ENCODE measurements around the gene OLFM1. TPM values are rescaled to one million over a fixed set of nuclear protein-coding genes. Genes with fewer than 3 reads are reported as not detected.

The OLFM1 gene
- total RNA-seq, 1 donor from 2014 or later, result not detected

DNA sequence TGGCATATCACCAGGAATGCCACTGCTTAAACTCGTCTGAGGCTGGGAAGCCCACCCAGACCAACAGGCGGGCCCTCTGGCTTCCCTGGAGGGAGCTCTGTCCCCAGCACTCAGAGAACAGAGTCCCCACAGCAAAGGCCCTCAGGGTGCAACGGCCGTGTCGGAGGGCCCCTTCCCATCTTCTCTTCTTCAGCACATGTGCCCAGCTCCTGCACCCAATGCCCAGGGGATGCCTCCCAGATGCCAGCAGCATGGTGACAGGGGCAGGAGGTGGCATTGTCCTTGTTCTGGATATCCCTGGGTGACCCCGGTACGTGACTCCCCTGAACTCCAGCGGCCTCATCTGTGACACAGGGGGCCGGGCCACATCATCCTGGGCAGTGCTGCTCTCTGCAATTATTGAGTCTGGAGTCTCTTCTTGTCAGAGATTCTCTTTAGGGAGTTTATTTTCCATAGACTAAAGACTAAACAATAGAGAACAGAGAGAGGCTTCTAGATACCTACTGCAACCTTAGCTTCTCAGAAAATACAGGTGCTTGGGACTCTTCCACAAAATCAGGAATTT lies 13.6 kb upstream of the OLFM1 start:
- TF ChIP-seq, protein P1, sequence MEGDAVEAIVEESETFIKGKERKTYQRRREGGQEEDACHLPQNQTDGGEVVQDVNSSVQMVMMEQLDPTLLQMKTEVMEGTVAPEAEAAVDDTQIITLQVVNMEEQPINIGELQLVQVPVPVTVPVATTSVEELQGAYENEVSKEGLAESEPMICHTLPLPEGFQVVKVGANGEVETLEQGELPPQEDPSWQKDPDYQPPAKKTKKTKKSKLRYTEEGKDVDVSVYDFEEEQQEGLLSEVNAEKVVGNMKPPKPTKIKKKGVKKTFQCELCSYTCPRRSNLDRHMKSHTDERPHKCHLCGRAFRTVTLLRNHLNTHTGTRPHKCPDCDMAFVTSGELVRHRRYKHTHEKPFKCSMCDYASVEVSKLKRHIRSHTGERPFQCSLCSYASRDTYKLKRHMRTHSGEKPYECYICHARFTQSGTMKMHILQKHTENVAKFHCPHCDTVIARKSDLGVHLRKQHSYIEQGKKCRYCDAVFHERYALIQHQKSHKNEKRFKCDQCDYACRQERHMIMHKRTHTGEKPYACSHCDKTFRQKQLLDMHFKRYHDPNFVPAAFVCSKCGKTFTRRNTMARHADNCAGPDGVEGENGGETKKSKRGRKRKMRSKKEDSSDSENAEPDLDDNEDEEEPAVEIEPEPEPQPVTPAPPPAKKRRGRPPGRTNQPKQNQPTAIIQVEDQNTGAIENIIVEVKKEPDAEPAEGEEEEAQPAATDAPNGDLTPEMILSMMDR (conservative IDR thresholded peaks at IDR 0.05; ENCODE audit: low read depth, low read length), result no peak
- no peak overlapping the region for H3K4me3 ChIP-seq (ENCODE audit: low read depth, low read length)
- DNase-seq (ENCODE audit: low read depth), result no peak

DNA sequence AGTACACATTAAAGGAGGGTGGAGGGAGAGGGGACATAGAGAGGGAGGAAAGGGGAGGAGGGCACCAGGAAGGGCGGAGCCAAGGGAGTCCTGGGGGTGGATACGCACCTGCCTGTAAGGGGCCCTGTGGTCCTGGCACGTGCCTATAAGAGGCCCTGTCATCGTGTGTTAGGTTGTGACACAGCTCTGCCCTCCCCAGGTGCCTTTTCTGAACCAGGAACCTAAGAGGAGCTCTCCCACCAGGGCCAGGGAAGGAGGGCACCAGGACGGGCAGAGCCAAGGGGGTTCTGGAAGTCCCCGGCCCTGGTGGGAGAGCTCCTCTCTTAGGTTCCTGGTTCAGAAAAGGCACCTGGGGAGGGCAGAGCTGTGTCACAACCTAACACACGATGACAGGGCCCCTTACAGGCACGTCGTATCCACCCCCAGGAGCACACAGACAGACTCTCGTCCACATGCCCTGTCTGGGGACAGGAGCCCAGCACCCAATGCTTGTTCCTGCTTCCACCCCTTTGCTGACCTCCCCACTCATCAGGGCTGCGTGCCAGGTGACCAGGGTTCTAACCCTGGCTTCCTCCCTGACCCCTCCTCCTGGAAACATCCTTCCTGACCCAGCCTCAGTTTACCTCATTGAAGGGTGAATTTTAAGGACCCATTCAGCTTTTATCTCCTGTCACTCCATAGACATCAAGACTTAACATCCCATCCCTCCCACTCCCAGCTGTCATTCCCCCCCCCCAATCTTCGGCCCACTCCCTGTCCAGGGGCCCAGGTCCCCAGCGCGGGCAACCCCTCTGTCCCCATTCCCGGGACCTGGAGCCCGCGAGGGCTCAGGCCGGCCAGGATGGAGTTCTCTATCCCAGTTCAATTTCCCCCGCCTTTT lies 12.9 kb upstream of the OLFM1 start:
- DNase-seq (ENCODE audit: low read depth), result no peak
- H3K4me3 ChIP-seq (ENCODE audit: low read depth, low read length), result no peak overlapping the region
- TF ChIP-seq, protein P1 (conservative IDR thresholded peaks at IDR 0.05; ENCODE audit: low read depth, low read length), result no peak

GRCh38 chr9:135075234-135076142 lies 12.0 kb upstream of the OLFM1 start:
- DNase-seq (ENCODE audit: low read depth), result no peak
- TF ChIP-seq, protein P1 (conservative IDR thresholded peaks at IDR 0.05; ENCODE audit: low read depth, low read length), result no peak
- no peak overlapping the region for H3K4me3 ChIP-seq (ENCODE audit: low read depth, low read length)

GRCh38 chr9:135076143-135076875 lies 11.2 kb upstream of the OLFM1 start:
- no peak overlapping the region for H3K4me3 ChIP-seq (ENCODE audit: low read depth, low read length)
- TF ChIP-seq, protein P1 (conservative IDR thresholded peaks at IDR 0.05; ENCODE audit: low read depth, low read length), result no peak
- no peak for DNase-seq (ENCODE audit: low read depth)

DNA sequence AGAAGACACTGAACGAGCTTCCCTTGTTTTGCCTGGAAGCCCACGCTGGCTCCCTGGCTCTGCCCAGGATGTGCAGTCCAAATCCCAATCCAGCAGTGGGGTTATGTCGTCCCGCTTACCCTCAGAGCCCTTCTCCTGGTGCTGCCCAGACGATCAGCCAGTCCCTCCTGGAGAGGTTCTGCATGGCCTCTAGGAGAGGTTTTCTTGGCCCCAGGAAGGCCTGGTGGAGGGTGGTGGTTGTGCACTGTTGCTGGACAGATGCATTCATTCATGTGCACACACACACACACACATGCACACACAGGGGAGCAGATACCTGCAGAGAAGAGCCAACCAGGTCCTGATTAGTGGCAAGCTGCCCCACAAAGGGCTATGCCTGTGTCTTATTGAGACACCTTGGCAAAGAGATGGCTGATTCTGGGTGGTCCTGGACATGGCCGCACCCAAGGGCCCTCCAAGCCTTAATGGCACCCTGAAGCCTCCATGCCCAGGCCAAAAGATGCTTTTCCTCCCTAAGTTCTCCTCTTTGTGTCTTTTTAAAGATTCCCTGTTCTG lies 10.5 kb upstream of the OLFM1 start:
- no peak for DNase-seq (ENCODE audit: low read depth)
- TF ChIP-seq, protein P1 (conservative IDR thresholded peaks at IDR 0.05; ENCODE audit: low read depth, low read length), result no peak
- H3K4me3 ChIP-seq (ENCODE audit: low read depth, low read length), result no peak overlapping the region

Data from epithelial cell of proximal tubule (primary cell).